ENCODE results near the gene MSH3.

DNA sequence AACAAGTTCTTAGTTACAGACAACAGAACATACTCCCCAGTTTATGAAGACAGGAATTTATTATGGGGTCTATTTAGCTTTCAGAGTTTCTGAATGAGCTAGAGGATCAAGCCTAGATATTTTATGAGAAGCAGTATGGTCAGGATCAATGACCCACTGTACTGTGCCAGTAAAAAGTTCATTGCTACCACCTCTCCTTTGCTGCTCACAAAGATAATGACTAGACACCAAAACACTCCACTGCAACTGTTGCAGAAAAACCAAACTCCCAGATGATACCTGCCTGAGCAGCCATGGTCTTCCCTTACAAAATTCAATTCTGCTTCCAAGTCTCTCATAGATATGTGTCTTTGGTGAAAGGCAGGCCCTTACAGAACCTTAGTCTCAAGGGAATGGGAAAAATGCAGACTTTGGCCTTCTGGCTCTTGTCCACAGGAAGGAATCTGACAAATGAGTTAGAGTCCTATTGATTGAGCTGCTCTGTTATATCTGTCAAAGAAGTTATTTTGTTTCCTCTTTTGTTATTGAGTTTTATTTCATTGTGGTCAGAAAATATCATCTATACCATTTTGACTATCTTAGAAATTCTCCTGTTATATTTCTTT is 231.0 kb downstream of the MSH3 start:
- no peak for TF ChIP-seq PRDM1 (tag by site-specific recombination; IDR thresholded peaks at IDR 0.05)
- TF ChIP-seq ZNF394 (tag by site-specific recombination; IDR thresholded peaks at IDR 0.05; ENCODE audit: borderline replicate concordance) = no peak
- no peak for TF ChIP-seq ZNF114 (tag by site-specific recombination; IDR thresholded peaks at IDR 0.05)
- no peak for TF ChIP-seq ZNF549 (tag by site-specific recombination; IDR thresholded peaks at IDR 0.05)
- TF ChIP-seq, protein P1, sequence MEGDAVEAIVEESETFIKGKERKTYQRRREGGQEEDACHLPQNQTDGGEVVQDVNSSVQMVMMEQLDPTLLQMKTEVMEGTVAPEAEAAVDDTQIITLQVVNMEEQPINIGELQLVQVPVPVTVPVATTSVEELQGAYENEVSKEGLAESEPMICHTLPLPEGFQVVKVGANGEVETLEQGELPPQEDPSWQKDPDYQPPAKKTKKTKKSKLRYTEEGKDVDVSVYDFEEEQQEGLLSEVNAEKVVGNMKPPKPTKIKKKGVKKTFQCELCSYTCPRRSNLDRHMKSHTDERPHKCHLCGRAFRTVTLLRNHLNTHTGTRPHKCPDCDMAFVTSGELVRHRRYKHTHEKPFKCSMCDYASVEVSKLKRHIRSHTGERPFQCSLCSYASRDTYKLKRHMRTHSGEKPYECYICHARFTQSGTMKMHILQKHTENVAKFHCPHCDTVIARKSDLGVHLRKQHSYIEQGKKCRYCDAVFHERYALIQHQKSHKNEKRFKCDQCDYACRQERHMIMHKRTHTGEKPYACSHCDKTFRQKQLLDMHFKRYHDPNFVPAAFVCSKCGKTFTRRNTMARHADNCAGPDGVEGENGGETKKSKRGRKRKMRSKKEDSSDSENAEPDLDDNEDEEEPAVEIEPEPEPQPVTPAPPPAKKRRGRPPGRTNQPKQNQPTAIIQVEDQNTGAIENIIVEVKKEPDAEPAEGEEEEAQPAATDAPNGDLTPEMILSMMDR (tag by site-specific recombination; IDR thresholded peaks at IDR 0.05) = no peak
- TF ChIP-seq MZF1 (tag by site-specific recombination; IDR thresholded peaks at IDR 0.05; ENCODE audit: borderline replicate concordance) = no peak
- TF ChIP-seq OSR2 (tag by site-specific recombination; IDR thresholded peaks at IDR 0.05) = no peak
- no peak for TF ChIP-seq ZNF776 (tag by site-specific recombination; IDR thresholded peaks at IDR 0.05; ENCODE audit: borderline replicate concordance)
- TF ChIP-seq ZNF777 (tag by site-specific recombination; IDR thresholded peaks at IDR 0.05; ENCODE audit: borderline replicate concordance) = no peak
- no peak for TF ChIP-seq ZNF707 (tag by site-specific recombination; IDR thresholded peaks at IDR 0.05)
- TF ChIP-seq REPIN1 (tag by site-specific recombination; IDR thresholded peaks at IDR 0.05; ENCODE audit: low read depth) = no peak
- TF ChIP-seq YY1 (tag by site-specific recombination; IDR thresholded peaks at IDR 0.05) = no peak
- TF ChIP-seq ZNF174 (tag by site-specific recombination; IDR thresholded peaks at IDR 0.05) = no peak
- TF ChIP-seq, protein P2, sequence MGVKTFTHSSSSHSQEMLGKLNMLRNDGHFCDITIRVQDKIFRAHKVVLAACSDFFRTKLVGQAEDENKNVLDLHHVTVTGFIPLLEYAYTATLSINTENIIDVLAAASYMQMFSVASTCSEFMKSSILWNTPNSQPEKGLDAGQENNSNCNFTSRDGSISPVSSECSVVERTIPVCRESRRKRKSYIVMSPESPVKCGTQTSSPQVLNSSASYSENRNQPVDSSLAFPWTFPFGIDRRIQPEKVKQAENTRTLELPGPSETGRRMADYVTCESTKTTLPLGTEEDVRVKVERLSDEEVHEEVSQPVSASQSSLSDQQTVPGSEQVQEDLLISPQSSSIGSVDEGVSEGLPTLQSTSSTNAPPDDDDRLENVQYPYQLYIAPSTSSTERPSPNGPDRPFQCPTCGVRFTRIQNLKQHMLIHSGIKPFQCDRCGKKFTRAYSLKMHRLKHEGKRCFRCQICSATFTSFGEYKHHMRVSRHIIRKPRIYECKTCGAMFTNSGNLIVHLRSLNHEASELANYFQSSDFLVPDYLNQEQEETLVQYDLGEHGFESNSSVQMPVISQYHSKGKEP (tag by site-specific recombination; IDR thresholded peaks at IDR 0.05) = no peak

Measured in HEK293 (cell line).